H1 (cell line): ENCODE results near the gene PAX3. TPM values are rescaled to one million over a fixed set of nuclear protein-coding genes. Genes with fewer than 3 reads are reported as not detected.

ENCODE experiments used
- CTCF ChIA-PET: fragments of 300-600 bp; sonication (Branson Sonifier 250); formaldehyde crosslinking; loops from one replicate; lab custom pipeline; 2021; ENCODE audit not compliant: partially characterized antibody; lab: Charles Lee
- POLR2A ChIA-PET: fragments of 300-600 bp; sonication (Branson Sonifier 250); formaldehyde crosslinking; loops from one replicate; lab custom pipeline; 2021; ENCODE audit warnings: inconsistent platforms; ENCODE audit not compliant: partially characterized antibody; lab: Charles Lee
- DNase-seq, 2 experiments: peaks; one replicate each; pipeline versions ENCODE4 v3.0.0 to v3.0.0-alpha.2; 2010 to 2022; ENCODE audit warnings: low spot score in 2 of 2, low read depth in 1 of 2, mixed read lengths in 1 of 2
- FAIRE-seq: peaks from 2 replicates; lab custom pipeline; 2011; peaks lifted over from hg19 to GRCh38; lab: Jason Lieb, UNC
- H2AFZ ChIP-seq: 2 replicates; pipeline ENCODE4 v1.8.1; 2012; ENCODE audit warnings: low read length, inconsistent platforms
- H2AK5ac ChIP-seq: 2 replicates; pipeline ENCODE4 v1.6.1; 2013; ENCODE audit warnings: low read depth, low read length
- H2BK120ac ChIP-seq: replicated peaks from 2 replicates; pipeline ENCODE3; 2013; ENCODE audit warnings: low read depth, low read length, inconsistent platforms
- H2BK12ac ChIP-seq: 2 replicates; pipeline ENCODE4 v1.6.1; 2013; ENCODE audit warnings: low read depth, low read length
- H2BK15ac ChIP-seq: 2 replicates; pipeline ENCODE4 v1.6.1; 2013; ENCODE audit warnings: low read length
- H2BK20ac ChIP-seq: 2 replicates; pipeline ENCODE4 v1.6.1; 2013; ENCODE audit warnings: low read length
- H2BK5ac ChIP-seq: 2 replicates; pipeline ENCODE4 v1.6.1; 2013; ENCODE audit warnings: low read depth, low read length
- H3K14ac ChIP-seq: 2 replicates; pipeline ENCODE4 v1.6.1; 2013; ENCODE audit warnings: inconsistent platforms; ENCODE audit not compliant: insufficient read length
- H3K18ac ChIP-seq: 2 replicates; pipeline ENCODE4 v1.6.1; 2013; ENCODE audit warnings: low read length; ENCODE audit errors: extremely low read depth
- H3K23ac ChIP-seq: 2 replicates; pipeline ENCODE4 v1.6.1; 2013; ENCODE audit warnings: inconsistent platforms; ENCODE audit not compliant: insufficient read length
- H3K23me2 ChIP-seq: 2 replicates; pipeline ENCODE4 v1.6.1; 2013; ENCODE audit warnings: low read depth, low read length
- H3K27ac ChIP-seq: 2 replicates; pipeline ENCODE4 v1.6.1; 2011; ENCODE audit warnings: low read depth, low read length, inconsistent platforms
- H3K27me3 ChIP-seq, 4 experiments: replicated peaks in 1 of 4; 1 replicate in 1 of 4; 2 replicates in 3 of 4; pipeline versions ENCODE4 v1.6.1 to v1.8.1; 2011 to 2013; ENCODE audit warnings: low read length in 3 of 4, mild to moderate bottlenecking in 3 of 4, inconsistent platforms in 2 of 4, mixed read lengths in 2 of 4, moderate library complexity in 1 of 4; ENCODE audit not compliant: control insufficient read depth in 3 of 4, insufficient read depth in 3 of 4; ENCODE audit errors: extremely low read depth in 1 of 4
- H3K36me3 ChIP-seq, 4 experiments: 2 replicates each; pipeline versions ENCODE4 v1.6.1 to v1.8.1; 2011 to 2013; ENCODE audit warnings: mild to moderate bottlenecking in 4 of 4, low read length in 3 of 4, moderate library complexity in 2 of 4, control low read depth in 1 of 4, inconsistent platforms in 1 of 4; ENCODE audit not compliant: insufficient read depth in 4 of 4, control insufficient read depth in 2 of 4
- H3K4ac ChIP-seq: replicated peaks from 2 replicates; pipeline ENCODE3; 2013; ENCODE audit warnings: low read length, low read depth, mixed read lengths, inconsistent platforms; ENCODE audit not compliant: insufficient read length
- H3K4me1 ChIP-seq, 4 experiments: replicated peaks in 1 of 4; 1 replicate in 1 of 4; 2 replicates in 3 of 4; pipeline versions ENCODE4 v1.6.1 to v1.8.1; 2011 to 2013; ENCODE audit warnings: low read length in 3 of 4, inconsistent platforms in 2 of 4, mixed read lengths in 1 of 4; ENCODE audit not compliant: insufficient read depth in 4 of 4, control insufficient read depth in 3 of 4
- H3K4me2 ChIP-seq, 2 experiments: 2 replicates each; pipeline versions ENCODE4 v1.6.1 to v1.8.1; 2011 to 2013; ENCODE audit warnings: low read depth in 2 of 2, low read length in 2 of 2, control low read depth in 1 of 2, inconsistent platforms in 1 of 2, mild to moderate bottlenecking in 1 of 2; ENCODE audit not compliant: insufficient read depth in 1 of 2
- H3K4me3 ChIP-seq, 4 experiments: fragments of 200-600, 300-600 bp in 1 of 4; sonication (generic), shearing (Covaris generic), sonication (Bioruptor Twin) in 1 of 4; 2 replicates each; pipeline versions ENCODE4 v1.5.1 to v1.8.1; 2011 to 2016; ENCODE audit warnings: low read length in 4 of 4, low read depth in 3 of 4, control low read depth in 2 of 4, inconsistent platforms in 2 of 4, mild to moderate bottlenecking in 2 of 4, mixed read lengths in 1 of 4, moderate library complexity in 1 of 4; ENCODE audit not compliant: insufficient read depth in 2 of 4; ENCODE audit errors: extremely low read depth in 1 of 4
- H3K56ac ChIP-seq: replicated peaks from 2 replicates; pipeline ENCODE3; 2013; ENCODE audit warnings: low read depth, mild to moderate bottlenecking, mixed read lengths, low read length, inconsistent platforms; ENCODE audit not compliant: insufficient read length
- H3K79me1 ChIP-seq: 2 replicates; pipeline ENCODE4 v1.6.1; 2013; ENCODE audit warnings: low read depth, low read length, control low read depth
- H3K79me2 ChIP-seq, 2 experiments: 2 replicates each; pipeline versions ENCODE4 v1.6.1 to v1.8.1; 2012 to 2013; ENCODE audit warnings: low read length in 2 of 2, mild to moderate bottlenecking in 2 of 2, inconsistent platforms in 1 of 2; ENCODE audit not compliant: insufficient read depth in 2 of 2, control insufficient read depth in 1 of 2
- H3K9ac ChIP-seq, 4 experiments: replicated peaks in 1 of 4; 1 replicate in 1 of 4; 2 replicates in 3 of 4; pipeline versions ENCODE4 v1.6.1 to v1.8.1; 2011 to 2013; ENCODE audit warnings: low read depth in 3 of 4, low read length in 3 of 4, control low read depth in 2 of 4, mild to moderate bottlenecking in 2 of 4, moderate library complexity in 2 of 4, inconsistent platforms in 1 of 4; ENCODE audit errors: extremely low read depth in 1 of 4
- H3K9me3 ChIP-seq, 2 experiments: 2 replicates each; pipeline versions ENCODE4 v1.6.1 to v1.8.1; 2012 to 2013; ENCODE audit warnings: mild to moderate bottlenecking in 2 of 2, moderate library complexity in 2 of 2, control low read depth in 1 of 2, inconsistent platforms in 1 of 2, low read depth in 1 of 2, low read length in 1 of 2, mixed read lengths in 1 of 2; ENCODE audit not compliant: insufficient read depth in 2 of 2
- H4K20me1 ChIP-seq, 2 experiments: replicated peaks in 1 of 2; 2 replicates each; pipeline versions ENCODE3 to v1.8.1; 2011 to 2013; ENCODE audit warnings: inconsistent platforms in 2 of 2, low read length in 2 of 2, mild to moderate bottlenecking in 1 of 2; ENCODE audit not compliant: insufficient read depth in 2 of 2, control insufficient read depth in 1 of 2
- H4K5ac ChIP-seq: 2 replicates; pipeline ENCODE4 v1.6.1; 2013; ENCODE audit warnings: low read length, low read depth, mixed read lengths, inconsistent platforms; ENCODE audit not compliant: insufficient read length
- H4K8ac ChIP-seq: 2 replicates; pipeline ENCODE4 v1.8.0; 2013; ENCODE audit warnings: mild to moderate bottlenecking, moderate library complexity, low read length, inconsistent platforms; ENCODE audit not compliant: insufficient read depth; ENCODE audit errors: extremely low read depth
- H4K91ac ChIP-seq: replicated peaks from 2 replicates; pipeline ENCODE3; 2013; ENCODE audit warnings: low read length, mixed read lengths, inconsistent platforms; ENCODE audit not compliant: insufficient read length
- CTCF ChIP-seq, 3 experiments: IDR thresholded peaks; 1 replicate in 2 of 3; 2 replicates in 1 of 3; pipeline versions ENCODE4 v1.5.1 to v1.6.1; 2011; ENCODE audit warnings: low read length in 3 of 3, mild to moderate bottlenecking in 3 of 3, inconsistent platforms in 2 of 3, low read depth in 1 of 3, moderate library complexity in 1 of 3; ENCODE audit not compliant: insufficient read depth in 1 of 3; ENCODE audit errors: control extremely low read depth in 1 of 3
- RAD21 ChIP-seq, 2 experiments: IDR thresholded peaks in 1 of 2; conservative IDR thresholded peaks in 1 of 2; 2 replicates each; pipeline ENCODE4 v1.6.1; 2011; ENCODE audit warnings: low read depth in 2 of 2, low read length in 2 of 2, improper control_type of control experiment in 1 of 2, inconsistent platforms in 1 of 2, mild to moderate bottlenecking in 1 of 2, moderate library complexity in 1 of 2
- RFX5 ChIP-seq: IDR thresholded peaks from 2 replicates; pipeline ENCODE4 v1.6.1; 2011; ENCODE audit warnings: low read depth, low read length, improper control_type of control experiment, borderline replicate concordance
- RNF2 ChIP-seq: fragments of 200-900, 300-1000 bp; sonication (generic); IDR thresholded peaks from 2 replicates; pipeline ENCODE4 v1.7.1; 2016; ENCODE audit warnings: borderline replicate concordance, low read depth, mild to moderate bottlenecking, antibody characterized with exemption, low read length; ENCODE audit not compliant: poor library complexity, severe bottlenecking; ENCODE audit errors: missing control alignments
- SP1 ChIP-seq: IDR thresholded peaks from 2 replicates; pipeline ENCODE4 v1.6.1; 2011; ENCODE audit warnings: low read depth, low read length
- SUZ12 ChIP-seq: fragments of 200-600 bp; sonication (generic); IDR thresholded peaks from 2 replicates; pipeline ENCODE4 v1.6.1; 2012; ENCODE audit warnings: mild to moderate bottlenecking, inconsistent platforms, low read length, moderate library complexity, mixed read lengths
- WGBS, 2 experiments: shearing (Covaris generic) in 1 of 2; methylation state at CpG; one replicate each; pipeline versions ENCODE4 v1.1.6 to v1.1.7; 2013 to 2015; ENCODE audit warnings: low lambda C conversion rate in 2 of 2, mixed read lengths in 2 of 2, inconsistent platforms in 1 of 2, low coverage in 1 of 2, missing lambda C conversion rate in 1 of 2; ENCODE audit not compliant: insufficient replicate concordance in 2 of 2, insufficient coverage in 1 of 2, insufficient read length in 1 of 2; ENCODE audit errors: extremely low coverage in 1 of 2, missing lambda C conversion rate in 1 of 2; 5-methylcytosine and 5-hydroxymethylcytosine counted together
- polyA plus RNA-seq, 7 experiments: library from polyadenylated mRNA; depleted of rRNA in 3 of 7; stranded (reverse) in 5 of 7; unstranded in 2 of 7; fragments of >200 nt in 5 of 7; fragments of 200-250 nt in 2 of 7; gene quantifications; 1 replicate in 5 of 7; 2 replicates in 1 of 7; 4 replicates in 1 of 7; pipeline versions ENCODE4 v1.2.1 to v1.2.3, GENCODE V29; 2011 to 2013; ENCODE audit warnings: missing spikeins in 2 of 7, mixed read lengths in 2 of 7
- total RNA-seq: library from RNA; stranded (reverse); fragmentation: NEBNext Ultra II Directional; extraction: Animal tissue kit (Norgen Biotek cat#: 25700); gene quantifications from 2 replicates; pipeline ENCODE4 v1.2.1, GENCODE V29; 2021

PAX3 gene
- total and polyA plus RNA-seq, 2 of the 8 experiments (the other 6 are each of a cell fraction or from before 2014, with no cell fraction given): 0.33 TPM; not detected in 1

GRCh38 chr2:222315443-222316121, 16.8 kb upstream of the PAX3 start:
- H3K27me3 ChIP-seq: peaks cover 75 to 95% (median 84%) of the 10 kb centered on the region in 4 experiments
- no peak overlapping the region for H4K8ac ChIP-seq
- peaks cover 0 to 26% (median 8%) of the 10 kb centered on the region in 4 experiments; a peak in 6 of 7 replicates for H3K4me1 ChIP-seq
- WGBS, 2 experiments: 28% methylated on average over 4 of the region's 4 CpGs; no CpG with 5 or more reads in 1 of the 2 experiments
- no peak overlapping the region for H3K18ac ChIP-seq
- H3K4me3 ChIP-seq: no peak overlapping the region
- no peak overlapping the region for H2AK5ac ChIP-seq
- no peak overlapping the region for H2BK15ac ChIP-seq
- H3K56ac ChIP-seq: no peak overlapping the region
- no peak overlapping the region for H3K9ac ChIP-seq
- H3K23me2 ChIP-seq: peaks cover 17% of the 10 kb centered on the region
- peak; percentile 70; the same call in 1 of the 2 replicates for TF ChIP-seq SUZ12
- TF ChIP-seq RAD21 (IDR thresholded peaks at IDR 0.05 in 1 of 2, conservative IDR thresholded peaks at IDR 0.05 in 1 of 2; ENCODE audit: low read depth in 2 of 2, low read length in 2 of 2): peak; percentile 41 to 50; a peak in 3 of 4 replicates
- peak; percentile 67 for TF ChIP-seq RNF2
- TF ChIP-seq SP1: no peak
- no peak for TF ChIP-seq RFX5
- peak in 2 of 3 experiments; percentile 23 to 33; a peak in 2 of 4 replicates for TF ChIP-seq CTCF (IDR thresholded peaks at IDR 0.05; ENCODE audit: control extremely low read depth in 1 of 3, insufficient read depth in 1 of 3, low read depth in 1 of 3, low read length in 3 of 3)
- FAIRE-seq (no peak), DNase-seq (peak in 1 of 2 experiments; percentile 51)
- H3K14ac ChIP-seq: no peak overlapping the region
- no peaks in the 10 kb centered on the region for H3K79me1 ChIP-seq
- no peak overlapping the region for H2AFZ ChIP-seq
- no peaks in the 10 kb centered on the region; a peak in 1 of 8 replicates for H3K36me3 ChIP-seq
- H4K20me1 ChIP-seq: peaks cover 10 to 14% of the 10 kb centered on the region in 2 experiments
- H2BK120ac ChIP-seq: no peak overlapping the region
- H4K91ac ChIP-seq: no peak overlapping the region
- H2BK12ac ChIP-seq: no peak overlapping the region
- H3K23ac ChIP-seq: no peak overlapping the region
- CTCF ChIA-PET: interaction anchor here (0.7 kb wide), 1 partner anchor 130 kb away, joined by 3 read pairs; no protein-coding TSS in a partner anchor
- no peaks in the 10 kb centered on the region for H3K79me2 ChIP-seq
- H3K4ac ChIP-seq: no peak overlapping the region
- H3K9me3 ChIP-seq: no peaks in the 10 kb centered on the region
- H3K27ac ChIP-seq: no peak overlapping the region
- H4K5ac ChIP-seq: no peak overlapping the region
- H2BK5ac ChIP-seq: no peak overlapping the region
- POLR2A ChIA-PET: no interaction called here
- no peak overlapping the region for H2BK20ac ChIP-seq
- H3K4me2 ChIP-seq: no peak overlapping the region
